Neuronal stem cell (in vitro differentiated cells): ENCODE measurements around the gene SH2D3A.

ENCODE experiments used
- DNase-seq: peaks from one replicate; pipeline ENCODE4 v3.0.0-alpha.2; 2013; ENCODE audit warnings: low spot score
- H2AFZ ChIP-seq: one replicate; pipeline ENCODE4 v1.6.1; 2013; ENCODE audit warnings: mild to moderate bottlenecking, low read length, inconsistent platforms
- H2AK5ac ChIP-seq: 2 replicates; pipeline ENCODE4 v1.6.1; 2013; ENCODE audit warnings: low read depth, mild to moderate bottlenecking, inconsistent platforms, low read length, moderate library complexity, mixed read lengths
- H2BK120ac ChIP-seq: 2 replicates; pipeline ENCODE4 v1.6.1; 2013; ENCODE audit warnings: low read depth, mild to moderate bottlenecking, inconsistent platforms, low read length, moderate library complexity, mixed read lengths
- H2BK12ac ChIP-seq: one replicate; pipeline ENCODE4 v1.6.1; 2013; ENCODE audit warnings: low read length, inconsistent platforms
- H2BK15ac ChIP-seq: 2 replicates; pipeline ENCODE4 v1.6.1; 2013; ENCODE audit warnings: mild to moderate bottlenecking, low read length, inconsistent platforms, mixed read lengths
- H2BK5ac ChIP-seq: one replicate; pipeline ENCODE4 v1.6.1; 2013; ENCODE audit warnings: inconsistent platforms, mild to moderate bottlenecking, low read length, moderate library complexity
- H3K14ac ChIP-seq: one replicate; pipeline ENCODE4 v1.6.1; 2013; ENCODE audit warnings: low read length, inconsistent platforms
- H3K18ac ChIP-seq: 2 replicates; pipeline ENCODE4 v1.6.1; 2013; ENCODE audit warnings: low read length, inconsistent platforms
- H3K23ac ChIP-seq: 2 replicates; pipeline ENCODE4 v1.6.1; 2013; ENCODE audit warnings: low read depth, mild to moderate bottlenecking, mixed read lengths, low read length, inconsistent platforms; ENCODE audit not compliant: poor library complexity
- H3K27ac ChIP-seq: replicated peaks from 3 replicates; pipeline ENCODE4 v1.5.1; 2013; ENCODE audit warnings: low read length, inconsistent platforms
- H3K27me3 ChIP-seq, 3 experiments: 2 replicates each; pipeline ENCODE4 v1.6.1; 2013; ENCODE audit warnings: low read length in 3 of 3, mild to moderate bottlenecking in 2 of 3, inconsistent platforms in 1 of 3, low read depth in 1 of 3, mixed read lengths in 1 of 3, moderate library complexity in 1 of 3; ENCODE audit not compliant: control insufficient read depth in 3 of 3, insufficient read depth in 3 of 3
- H3K36me3 ChIP-seq, 2 donors: replicated peaks in 1 of 2; 2 replicates each; pipeline ENCODE4 v1.6.1; 2013; ENCODE audit warnings: low read length in 2 of 2; ENCODE audit not compliant: control insufficient read depth in 2 of 2, insufficient read depth in 2 of 2
- H3K4ac ChIP-seq: 2 replicates; pipeline ENCODE4 v1.6.1; 2013; ENCODE audit warnings: inconsistent platforms, mild to moderate bottlenecking, low read length, moderate library complexity
- H3K4me1 ChIP-seq, 2 donors: 1 replicate in 1 of 2; 2 replicates in 1 of 2; pipeline ENCODE4 v1.6.1; 2013; ENCODE audit warnings: low read length in 2 of 2, low read depth in 1 of 2; ENCODE audit not compliant: control insufficient read depth in 2 of 2, insufficient read depth in 1 of 2
- H3K4me2 ChIP-seq: one replicate; pipeline ENCODE4 v1.6.1; 2013; ENCODE audit warnings: mild to moderate bottlenecking, low read length, inconsistent platforms; ENCODE audit not compliant: insufficient read depth, poor library complexity, severe bottlenecking
- H3K4me3 ChIP-seq, 2 donors: 2 replicates each; pipeline ENCODE4 v1.5.1; 2013; ENCODE audit warnings: low read length in 2 of 2, mild to moderate bottlenecking in 2 of 2, inconsistent platforms in 1 of 2, moderate library complexity in 1 of 2
- H3K79me1 ChIP-seq: one replicate; pipeline ENCODE4 v1.6.1; 2013; ENCODE audit warnings: low read depth, mild to moderate bottlenecking, inconsistent platforms, low read length, moderate library complexity
- H3K9ac ChIP-seq: one replicate; pipeline ENCODE4 v1.6.1; 2013; ENCODE audit warnings: mild to moderate bottlenecking, low read depth, low read length, inconsistent platforms; ENCODE audit not compliant: poor library complexity
- H3K9me3 ChIP-seq, 2 donors: replicated peaks in 1 of 2; 2 replicates each; pipeline versions ENCODE3 to v1.6.1; 2013; ENCODE audit warnings: low read length in 2 of 2, mild to moderate bottlenecking in 2 of 2, inconsistent platforms in 1 of 2, low read depth in 1 of 2, mixed read lengths in 1 of 2, moderate library complexity in 1 of 2; ENCODE audit not compliant: control insufficient read depth in 2 of 2, insufficient read depth in 1 of 2
- H4K8ac ChIP-seq: one replicate; pipeline ENCODE4 v1.6.1; 2013; ENCODE audit warnings: low read depth, mild to moderate bottlenecking, inconsistent platforms, low read length, moderate library complexity
- H4K91ac ChIP-seq: one replicate; pipeline ENCODE4 v1.6.1; 2013; ENCODE audit warnings: low read length, low read depth, mild to moderate bottlenecking, inconsistent platforms; ENCODE audit not compliant: poor library complexity
- WGBS, 2 donors: extraction: QIAGEN DNeasy Blood & Tissue Kit; methylation state at CpG; one replicate each; pipeline ENCODE4 v1.1.7; 2013; ENCODE audit warnings: missing lambda C conversion rate in 2 of 2, mixed read lengths in 1 of 2; ENCODE audit not compliant: insufficient read length in 2 of 2, insufficient replicate concordance in 1 of 2; ENCODE audit errors: extremely low coverage in 2 of 2; 5-methylcytosine and 5-hydroxymethylcytosine counted together

The SH2D3A gene

GRCh38 chr19:6716610-6716970 is 50.6 kb downstream of the SH2D3A start:
- H4K91ac ChIP-seq, result no peak overlapping the region
- no peak overlapping the region for H2BK15ac ChIP-seq
- H3K79me1 ChIP-seq, result peaks cover 3% of the 10 kb centered on the region
- no peak overlapping the region for H3K9ac ChIP-seq
- no peak overlapping the region for H3K4ac ChIP-seq
- no peak for DNase-seq
- no peaks in the 10 kb centered on the region for H3K4me1 ChIP-seq
- H3K36me3 ChIP-seq, result no peaks in the 10 kb centered on the region
- H2AK5ac ChIP-seq, result no peak overlapping the region
- H3K27me3 ChIP-seq, result peaks cover 0 to 9% (median 7%) of the 10 kb centered on the region in 3 experiments
- no peak overlapping the region for H2BK5ac ChIP-seq
- H4K8ac ChIP-seq, result no peak overlapping the region
- no peak overlapping the region for H2BK120ac ChIP-seq
- no peak overlapping the region for H3K27ac ChIP-seq
- H3K4me3 ChIP-seq, result no peak overlapping the region
- no peak overlapping the region for H3K4me2 ChIP-seq
- no CpG with 5 or more reads among the region's 6 CpGs for WGBS, 2 donors
- H3K9me3 ChIP-seq, result peaks cover 0 to 5% of the 10 kb centered on the region in 2 donors
- no peak overlapping the region for H2BK12ac ChIP-seq
- H3K14ac ChIP-seq, result no peak overlapping the region
- no peak overlapping the region for H2AFZ ChIP-seq
- H3K18ac ChIP-seq, result no peak overlapping the region
- no peak overlapping the region for H3K23ac ChIP-seq

GRCh38 chr19:6714749-6715555 is 52.3 kb downstream of the SH2D3A start:
- Histone ChIP-seq H3K36me3 (no peaks in the 10 kb centered on the region), H3K9ac (no peak overlapping the region), H2BK15ac (no peak overlapping the region), H2BK120ac (no peak overlapping the region), H3K4me3 (no peak overlapping the region), H3K79me1 (peaks cover 3% of the 10 kb centered on the region), H2BK12ac (no peak overlapping the region), H2AK5ac (no peak overlapping the region), H2AFZ (no peak overlapping the region), H3K4me1 (no peaks in the 10 kb centered on the region), H4K8ac (no peak overlapping the region), H4K91ac (no peak overlapping the region), H3K4me2 (no peak overlapping the region), H3K9me3 (peaks cover 0 to 8% of the 10 kb centered on the region in 2 donors), H3K14ac (no peak overlapping the region), H3K4ac (no peak overlapping the region), H3K27me3 (peaks cover 0 to 25% (median 24%) of the 10 kb centered on the region in 3 experiments), H2BK5ac (no peak overlapping the region), H3K27ac (no peak overlapping the region), H3K23ac (no peak overlapping the region), H3K18ac (no peak overlapping the region)
- no CpG with 5 or more reads among the region's 11 CpGs for WGBS, 2 donors
- DNase-seq, result no peak

GRCh38 chr19:6713773-6714692 is 53.2 kb downstream of the SH2D3A start:
- WGBS, 2 donors, result no CpG with 5 or more reads among the region's 24 CpGs
- Histone ChIP-seq H4K8ac (no peak overlapping the region), H3K27me3 (peaks cover 0 to 32% (median 30%) of the 10 kb centered on the region in 3 experiments), H2BK12ac (no peak overlapping the region), H2BK15ac (no peak overlapping the region), H3K36me3 (no peaks in the 10 kb centered on the region), H3K4me2 (no peak overlapping the region), H3K4me3 (no peak overlapping the region), H2BK120ac (no peak overlapping the region), H2AK5ac (no peak overlapping the region), H3K14ac (no peak overlapping the region), H2BK5ac (no peak overlapping the region), H3K27ac (no peak overlapping the region), H2AFZ (no peak overlapping the region), H3K4ac (no peak overlapping the region), H3K79me1 (peaks cover 3% of the 10 kb centered on the region), H3K4me1 (no peaks in the 10 kb centered on the region), H3K9me3 (peaks cover 0 to 8% of the 10 kb centered on the region in 2 donors), H3K9ac (no peak overlapping the region), H3K18ac (no peak overlapping the region), H4K91ac (no peak overlapping the region), H3K23ac (no peak overlapping the region)
- DNase-seq, result no peak
